NCI-H1105 (cell line): ENCODE results near the gene PLEKHA5.
"Not testable (repeated sequence)": the region's sequence is repeated elsewhere in the genome, so short reads cannot be mapped to it uniquely, and the experiment has no call there.

ENCODE experiments used
- DNase-seq: peaks from one replicate; lab custom pipeline; 2025; lab: John Stamatoyannopoulos, UW

PLEKHA5 gene

DNA sequence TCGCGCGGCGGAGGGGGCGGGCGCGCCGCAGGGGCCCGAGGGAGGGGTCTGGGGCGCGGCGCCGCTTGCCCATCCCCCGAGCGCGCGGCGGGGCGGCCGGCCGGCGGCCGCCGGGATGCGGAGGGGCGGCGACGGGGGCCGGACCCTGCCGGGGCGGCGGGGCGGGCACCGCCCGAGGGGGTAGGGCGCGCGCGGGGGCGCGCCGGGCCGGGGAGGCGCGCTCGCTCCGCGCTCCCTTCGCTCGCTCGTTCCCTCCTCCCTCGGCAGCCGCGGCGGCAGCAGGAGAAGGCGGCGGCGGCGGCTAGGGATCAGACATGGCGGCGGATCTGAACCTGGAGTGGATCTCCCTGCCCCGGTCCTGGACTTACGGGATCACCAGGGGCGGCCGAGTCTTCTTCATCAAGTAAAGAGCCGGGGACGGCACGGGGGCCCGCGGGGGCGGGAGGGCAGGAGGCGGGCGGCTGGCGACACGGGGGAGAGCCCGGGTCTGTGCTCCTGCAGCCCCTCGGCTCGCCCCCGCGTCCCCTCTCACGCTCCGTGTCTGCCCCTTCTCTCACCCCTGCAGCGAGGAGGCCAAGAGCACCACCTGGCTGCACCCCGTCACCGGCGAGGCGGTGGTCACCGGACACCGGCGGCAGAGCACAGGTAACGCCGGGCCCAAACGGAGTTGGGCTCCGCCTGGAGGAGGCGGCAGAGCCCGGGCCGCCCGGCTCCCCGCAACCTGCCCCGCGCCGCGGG is at the start of gene PLEKHA5:
TSS of gene PLEKHA5 (plus strand) at position 248 of the 738 bp plus-strand sequence. CDS start at position 315, 67 bp downstream.
- peak; percentile 84 for DNase-seq

GRCh38 chr12:19080918-19081317 is 48.6 kb upstream of the PLEKHA5 start:
- no peak for DNase-seq

DNA sequence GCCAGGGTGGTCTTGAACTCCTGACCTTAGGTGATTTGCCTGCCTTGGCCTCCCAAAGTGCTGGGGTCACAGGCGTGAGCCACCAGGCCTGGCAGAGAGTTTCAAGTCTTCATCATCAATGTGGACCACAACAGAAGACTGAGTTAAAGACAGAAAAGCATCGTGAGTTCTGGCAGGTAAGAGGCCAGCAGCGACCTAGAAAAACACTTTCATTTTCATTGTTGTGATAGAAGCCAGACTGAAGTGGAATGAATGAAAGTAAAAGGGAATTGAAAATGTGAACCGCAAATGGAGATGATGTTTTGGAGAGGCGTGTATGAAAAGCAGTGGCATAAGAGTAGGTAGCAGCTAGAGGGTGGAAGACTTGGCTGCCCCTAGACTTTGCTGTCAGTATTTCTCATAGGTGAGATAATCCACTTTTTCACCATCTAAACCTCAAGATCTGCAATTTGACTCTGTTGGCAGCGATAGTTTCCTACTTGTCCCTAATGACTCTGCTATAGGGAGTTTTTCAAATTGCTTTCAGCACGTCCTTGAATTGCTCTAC is 47.1 kb upstream of the PLEKHA5 start:
- no peak for DNase-seq

GRCh38 chr12:19084547-19084946 is 45.0 kb upstream of the PLEKHA5 start:
- DNase-seq = no peak

DNA sequence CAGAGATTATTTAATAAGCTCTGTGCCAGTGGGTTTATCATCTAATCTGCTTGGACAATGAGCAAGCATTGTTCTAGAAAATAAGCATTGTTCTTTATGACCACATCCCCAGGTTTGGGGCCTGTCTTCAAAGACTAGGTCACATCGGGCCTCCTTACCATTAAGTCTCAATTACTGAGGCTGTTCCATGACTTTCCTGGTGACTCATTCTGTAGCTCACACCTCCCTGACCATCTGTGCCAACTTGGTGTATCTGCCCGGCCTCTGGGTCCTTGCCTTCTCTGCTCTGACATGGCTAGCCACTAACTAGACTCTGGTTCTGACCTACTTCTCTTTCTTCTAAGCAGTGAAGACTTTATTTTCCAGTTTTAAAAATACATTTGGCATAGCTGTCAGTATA is 44.4 kb upstream of the PLEKHA5 start:
- DNase-seq = no peak

DNA sequence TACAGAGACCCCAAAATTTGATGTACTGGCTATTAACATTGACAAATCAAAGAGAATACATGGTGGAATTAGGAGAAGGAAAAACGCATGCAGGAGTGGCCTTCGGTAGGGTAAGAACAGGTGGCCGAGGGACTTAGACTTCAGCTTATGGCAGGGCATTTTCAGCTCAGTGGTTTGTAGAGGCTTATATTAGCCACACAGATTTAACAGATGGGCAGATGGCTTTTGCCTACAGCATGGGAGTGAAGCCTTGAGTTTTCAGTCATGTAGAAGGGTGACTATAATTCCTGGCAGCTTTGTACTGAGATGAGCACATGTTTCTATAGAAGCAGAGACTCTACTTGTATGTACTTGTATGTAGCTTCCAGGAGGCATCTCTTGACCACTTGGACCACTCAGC is 40.9 kb upstream of the PLEKHA5 start:
- no peak for DNase-seq

GRCh38 chr12:19092482-19092881 is 37.1 kb upstream of the PLEKHA5 start:
- DNase-seq = not testable (repeated sequence)

- no peak for DNase-seq
Observed at GRCh38 chr12:19093218-19093617, 36.3 kb upstream of the PLEKHA5 start.

DNA sequence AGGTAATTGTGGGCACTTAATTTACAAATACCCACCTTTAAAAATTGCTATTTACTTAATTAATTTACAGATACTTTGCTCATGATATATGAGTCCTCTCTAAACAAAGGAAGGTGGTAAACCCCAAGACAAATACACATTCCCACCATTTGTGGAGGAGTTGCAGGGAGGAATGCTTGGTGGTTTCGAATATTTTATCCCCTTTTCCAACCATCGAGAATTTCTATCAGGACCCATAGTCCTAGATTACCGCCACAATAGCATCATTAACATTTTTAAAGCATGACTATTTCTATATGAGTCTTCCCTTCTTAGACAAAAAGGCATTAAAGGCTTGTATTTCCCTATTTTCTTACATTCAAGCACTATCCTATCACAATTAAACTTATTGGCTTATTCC is 34.2 kb upstream of the PLEKHA5 start:
- DNase-seq = no peak

GRCh38 chr12:19095756-19096480 is 33.6 kb upstream of the PLEKHA5 start:
- DNase-seq = no peak

DNA sequence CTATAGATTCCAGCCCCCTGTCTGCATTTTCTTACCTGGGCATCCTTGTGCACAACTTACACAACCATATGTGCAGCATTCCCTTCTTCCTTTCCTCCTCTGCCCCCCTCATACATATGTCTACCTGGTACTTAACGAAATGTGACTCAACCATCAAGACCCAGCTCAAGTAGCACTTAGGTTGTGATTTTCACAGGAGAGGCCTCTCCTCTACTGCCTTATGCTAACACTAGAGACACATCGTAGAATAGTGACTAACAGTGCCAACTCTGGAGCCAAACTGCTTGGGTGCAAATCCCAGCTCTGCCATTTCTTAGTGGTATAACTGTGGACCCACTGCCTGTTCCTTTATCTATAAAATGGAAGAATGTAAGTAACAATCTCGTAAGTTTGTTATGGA is 24.1 kb upstream of the PLEKHA5 start:
- DNase-seq = no peak

GRCh38 chr12:19107750-19108149 is 21.8 kb upstream of the PLEKHA5 start:
- no peak for DNase-seq

DNA sequence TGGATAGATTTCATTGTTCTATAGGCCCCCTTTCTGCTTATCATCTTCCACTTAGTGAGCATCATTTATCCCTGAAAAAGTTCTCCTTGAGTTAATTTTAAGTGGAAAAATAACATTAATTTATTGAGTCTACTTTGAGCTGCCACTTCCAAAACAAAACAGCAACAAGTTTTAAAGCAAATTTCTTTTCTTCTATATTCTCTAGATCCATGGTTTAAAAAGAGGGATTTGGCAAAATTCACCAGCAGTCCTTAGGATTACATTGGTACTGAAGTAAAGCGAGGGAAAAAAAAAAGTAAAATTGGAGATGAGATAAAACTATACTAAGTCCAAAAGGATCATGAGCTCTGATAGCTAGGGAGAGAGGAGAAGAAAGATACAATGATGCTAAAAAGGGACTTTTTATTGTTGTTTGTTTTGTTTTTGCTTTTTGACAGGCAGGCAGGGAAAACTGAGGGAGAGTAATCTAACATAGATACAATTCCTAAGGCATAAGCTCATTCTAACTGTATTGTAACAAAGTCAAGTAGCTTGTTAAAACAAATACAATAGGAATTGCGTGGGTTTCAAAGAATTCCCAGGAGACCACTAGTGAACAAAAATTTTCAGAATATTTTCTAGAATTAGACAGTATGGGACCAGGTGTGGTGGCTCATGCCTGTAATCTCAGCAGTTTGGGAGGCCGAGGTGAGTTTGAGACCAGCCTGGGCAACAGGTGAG is 19.2 kb upstream of the PLEKHA5 start:
- no peak for DNase-seq

GRCh38 chr12:19113464-19113863 is 16.1 kb upstream of the PLEKHA5 start:
- no peak for DNase-seq

DNA sequence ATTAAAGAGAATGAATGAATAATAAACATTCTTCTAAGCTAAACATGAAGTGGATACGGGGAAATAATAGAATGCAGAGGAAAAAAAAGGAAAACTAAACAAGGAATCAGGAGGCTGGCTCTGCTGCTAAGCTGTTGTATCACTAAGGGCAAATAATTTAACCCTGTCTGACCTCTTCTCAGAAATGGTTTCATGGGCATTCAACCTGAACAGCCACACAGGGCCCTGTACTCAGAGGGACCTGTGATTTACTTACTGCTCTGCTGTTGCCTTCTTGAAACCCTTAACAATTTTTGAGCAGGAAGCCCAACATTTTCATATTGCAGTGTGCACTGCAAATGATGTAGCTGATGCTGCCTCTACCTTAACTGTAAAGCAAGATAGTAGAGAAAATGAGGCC is 14.2 kb upstream of the PLEKHA5 start:
- no peak for DNase-seq

DNA sequence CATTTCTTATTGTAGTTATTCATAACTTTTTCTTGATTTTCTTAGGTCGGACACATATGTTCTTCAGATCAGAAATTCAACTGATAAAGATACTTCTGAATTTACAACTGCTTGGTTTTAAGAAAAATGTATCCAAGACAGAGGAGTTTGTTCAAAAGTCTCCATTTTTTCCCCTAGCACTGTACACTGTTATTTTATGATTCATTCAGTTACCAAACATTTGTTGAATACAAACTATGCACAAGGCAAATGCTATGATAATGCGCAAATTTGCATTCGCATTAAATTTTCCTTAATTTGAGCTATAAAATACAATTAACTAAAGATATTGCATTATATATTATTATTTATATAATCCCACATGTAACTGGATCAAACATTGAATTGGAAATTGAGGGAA is 10.1 kb upstream of the PLEKHA5 start:
- no peak for DNase-seq

DNA sequence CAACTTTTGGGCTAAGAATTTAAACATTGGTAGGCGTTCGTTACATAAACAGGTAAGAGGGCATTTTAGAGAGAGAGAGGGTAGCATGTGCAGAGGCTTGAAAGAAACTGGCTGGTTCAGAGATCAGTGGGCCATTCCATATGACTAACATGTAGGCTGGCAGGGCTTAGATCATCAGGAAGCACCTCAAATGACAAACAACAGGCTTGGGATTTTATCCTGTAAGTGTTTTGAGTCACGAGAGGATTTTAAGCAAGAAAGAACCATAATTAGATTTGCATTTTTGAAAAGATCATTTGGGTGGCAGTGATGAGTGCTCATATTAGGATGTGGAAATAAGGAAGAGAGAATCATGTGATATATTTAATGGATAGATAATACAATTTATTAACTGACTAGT is 8.7 kb upstream of the PLEKHA5 start:
- DNase-seq = no peak

- no peak for DNase-seq
Observed at GRCh38 chr12:19121449-19122018, 8.0 kb upstream of the PLEKHA5 start.

- DNase-seq = no peak
Observed at GRCh38 chr12:19125325-19125724, 4.2 kb upstream of the PLEKHA5 start.

DNA sequence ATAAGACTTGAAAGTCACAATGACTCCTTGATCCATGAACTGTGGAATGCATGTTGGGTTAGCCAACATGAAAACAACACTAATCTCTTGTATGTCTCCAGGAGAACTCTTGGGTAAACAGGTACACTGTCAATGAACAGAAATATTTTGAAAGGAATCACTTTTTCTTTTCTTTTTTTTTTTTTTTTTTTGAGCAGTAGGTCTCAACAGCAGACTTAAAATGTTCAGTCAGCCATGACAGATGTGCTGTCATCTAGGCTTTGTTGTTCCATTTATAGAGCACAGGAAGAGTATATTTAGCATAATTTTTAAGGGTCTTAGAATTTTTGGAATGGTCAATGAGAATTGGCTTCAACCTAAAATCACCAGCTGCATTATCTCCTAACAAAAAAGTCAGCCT is 2.3 kb upstream of the PLEKHA5 start:
- DNase-seq = no peak

DNA sequence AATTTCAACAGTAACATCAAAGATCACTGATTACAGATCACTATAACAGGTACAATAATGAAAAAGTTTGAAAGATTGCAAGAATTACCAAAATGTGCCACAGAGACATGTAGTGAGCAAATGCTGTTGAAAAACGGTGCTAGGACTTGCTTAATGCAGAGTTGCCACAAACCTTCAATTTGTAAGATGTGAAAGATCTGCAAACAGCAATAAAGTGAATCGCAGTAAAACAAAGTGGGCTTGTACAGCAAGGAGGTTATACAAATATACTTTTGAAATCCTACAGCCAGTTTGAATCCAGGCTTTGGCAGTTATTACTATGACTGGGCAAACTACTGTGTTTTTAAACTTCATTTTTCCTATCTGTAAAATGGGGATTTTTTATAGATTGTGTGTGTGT is 1.0 kb upstream of the PLEKHA5 start:
- DNase-seq = no peak

GRCh38 chr12:19129122-19129485 is 429 bp upstream of the PLEKHA5 start:
- DNase-seq = no peak
